ENCODE results near the gene MYO3B.
"Not testable (repeated sequence)": the region's sequence is repeated elsewhere in the genome, so short reads cannot be mapped to it uniquely, and the experiment has no call there.

The MYO3B gene

DNA sequence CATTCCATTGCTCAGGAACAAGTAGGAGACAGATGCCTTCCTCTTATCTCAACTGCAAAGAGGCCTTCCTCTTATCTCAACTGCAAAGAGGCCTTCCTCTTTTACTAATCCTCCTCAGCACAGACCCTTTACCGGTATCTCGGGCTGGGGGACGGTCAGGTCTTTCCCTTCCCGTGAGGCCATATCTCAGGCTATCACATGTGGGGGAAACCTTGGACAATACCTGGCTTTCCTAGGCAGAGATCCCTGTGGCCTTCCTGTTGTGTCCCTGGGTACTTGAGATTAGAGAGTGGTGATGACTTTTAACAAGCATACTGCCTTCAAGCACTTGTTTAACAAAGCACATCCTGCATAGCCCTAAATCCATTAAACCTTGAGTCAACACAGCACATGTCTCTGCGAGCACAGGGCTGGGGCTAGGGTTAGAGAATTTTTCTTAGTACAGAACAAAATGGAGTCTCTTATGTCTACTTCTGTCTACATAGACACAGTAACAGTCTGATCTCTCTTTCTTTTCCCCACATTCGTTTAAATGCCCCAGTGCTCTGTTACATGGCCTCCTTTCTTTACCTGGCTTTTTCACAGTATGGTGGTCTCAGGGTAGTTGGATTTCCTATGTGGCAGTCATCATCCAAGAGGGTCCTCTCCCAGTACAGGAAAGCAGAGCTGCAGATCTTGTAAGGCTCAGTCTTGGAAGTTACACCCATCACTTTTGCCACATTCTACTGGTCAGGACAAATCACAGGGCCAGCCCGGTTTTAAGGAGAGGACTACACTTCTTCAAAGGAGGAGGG is 86.0 kb downstream of the MYO3B start:
- CTCF ChIA-PET, result interaction anchor here (1.2 kb wide), 1 partner anchor 98 kb away, joined by 3 read pairs; no protein-coding TSS in a partner anchor
- H3K27ac ChIP-seq (ENCODE audit: extremely low read depth, low read depth, low read length), result not testable (repeated sequence)

GRCh38 chr2:170264522-170264860 is 86.5 kb downstream of the MYO3B start:
- Histone ChIP-seq H3K4me1 (ENCODE audit: control insufficient read depth, insufficient read depth, low read length) (no peaks in the 10 kb centered on the region), H3K9me3 (ENCODE audit: control insufficient read depth, insufficient read depth, low read depth, low read length) (no peaks in the 10 kb centered on the region), H3K27ac (ENCODE audit: extremely low read depth, low read depth, low read length) (no peak overlapping the region), H3K4me3 (ENCODE audit: low read depth, low read length) (no peak overlapping the region), H3K36me3 (ENCODE audit: control insufficient read depth in 2 of 2, insufficient read depth in 1 of 2, low read length in 2 of 2) (no peaks in the 10 kb centered on the region)
- 0 out of 2 replicates have a peak, but pooled peaks have one; percentile 43 for TF ChIP-seq ZNF664 (tag by site-specific recombination; IDR thresholded peaks at IDR 0.05)
- no peak for TF ChIP-seq ZNF157 (tag by site-specific recombination; IDR thresholded peaks at IDR 0.05)
- POLR2A ChIA-PET, result no interaction called here
- CTCF ChIA-PET, result interaction anchor here (1.2 kb wide), 1 partner anchor 98 kb away, joined by 3 read pairs; no protein-coding TSS in a partner anchor

More for the DNA sequence above, 86.0 kb downstream of the MYO3B start:
- H3K36me3 ChIP-seq (ENCODE audit: control insufficient read depth in 2 of 2, insufficient read depth in 1 of 2, low read length in 2 of 2); H3K4me3 ChIP-seq (ENCODE audit: low read depth, low read length); POLR2A ChIA-PET; H3K9me3 ChIP-seq (ENCODE audit: control insufficient read depth, insufficient read depth, low read depth, low read length); H3K4me1 ChIP-seq (ENCODE audit: control insufficient read depth, insufficient read depth, low read length): not testable (repeated sequence)
- 0 out of 2 replicates have a peak, but pooled peaks have one; percentile 7 for TF ChIP-seq FEZF1 (tag by site-specific recombination; IDR thresholded peaks at IDR 0.05)

DNA sequence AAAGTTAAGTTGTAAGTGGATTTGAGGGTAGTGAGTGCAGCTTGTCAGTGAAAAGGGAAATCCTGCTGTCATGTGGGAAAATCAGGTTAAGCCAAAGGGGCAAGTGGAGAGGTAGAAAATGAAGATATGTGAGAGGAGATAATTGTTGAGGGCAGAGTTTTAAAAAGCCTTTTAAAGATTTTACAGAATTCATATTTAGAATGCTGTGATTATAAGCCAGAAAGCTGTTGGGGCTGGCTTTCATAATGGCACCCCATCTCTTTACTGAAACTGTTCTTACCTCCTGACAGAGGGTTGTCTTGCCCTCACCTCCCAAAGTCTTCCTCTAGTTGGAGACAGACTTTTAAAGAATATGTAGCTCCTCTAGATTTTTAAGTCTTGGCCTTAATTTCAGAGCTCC is 86.9 kb downstream of the MYO3B start:
- no peak for TF ChIP-seq ZNF837 (tag by site-specific recombination; IDR thresholded peaks at IDR 0.05)
- no peak for TF ChIP-seq ZNF514 (tag by site-specific recombination; IDR thresholded peaks at IDR 0.05)
- TF ChIP-seq, protein P1, sequence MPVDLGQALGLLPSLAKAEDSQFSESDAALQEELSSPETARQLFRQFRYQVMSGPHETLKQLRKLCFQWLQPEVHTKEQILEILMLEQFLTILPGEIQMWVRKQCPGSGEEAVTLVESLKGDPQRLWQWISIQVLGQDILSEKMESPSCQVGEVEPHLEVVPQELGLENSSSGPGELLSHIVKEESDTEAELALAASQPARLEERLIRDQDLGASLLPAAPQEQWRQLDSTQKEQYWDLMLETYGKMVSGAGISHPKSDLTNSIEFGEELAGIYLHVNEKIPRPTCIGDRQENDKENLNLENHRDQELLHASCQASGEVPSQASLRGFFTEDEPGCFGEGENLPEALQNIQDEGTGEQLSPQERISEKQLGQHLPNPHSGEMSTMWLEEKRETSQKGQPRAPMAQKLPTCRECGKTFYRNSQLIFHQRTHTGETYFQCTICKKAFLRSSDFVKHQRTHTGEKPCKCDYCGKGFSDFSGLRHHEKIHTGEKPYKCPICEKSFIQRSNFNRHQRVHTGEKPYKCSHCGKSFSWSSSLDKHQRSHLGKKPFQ (tag by site-specific recombination; IDR thresholded peaks at IDR 0.05), result no peak
- TF ChIP-seq ZNF571 (tag by site-specific recombination; IDR thresholded peaks at IDR 0.05), result no peak
- no peaks in the 10 kb centered on the region for H3K9me3 ChIP-seq (ENCODE audit: control insufficient read depth, insufficient read depth, low read depth, low read length)
- no peak overlapping the region for H3K27ac ChIP-seq (ENCODE audit: extremely low read depth, low read depth, low read length)
- no peaks in the 10 kb centered on the region for H3K4me1 ChIP-seq (ENCODE audit: control insufficient read depth, insufficient read depth, low read length)
- ChIA-PET CTCF (interaction anchor here (0.6 to 1.2 kb wide), 2 partner anchors 13 to 97 kb away, joined by 3 read pairs; no protein-coding TSS in a partner anchor), POLR2A (no interaction called here)
- H3K4me3 ChIP-seq (ENCODE audit: low read depth, low read length), result no peak overlapping the region
- H3K36me3 ChIP-seq (ENCODE audit: control insufficient read depth in 2 of 2, insufficient read depth in 1 of 2, low read length in 2 of 2), result no peaks in the 10 kb centered on the region

DNA sequence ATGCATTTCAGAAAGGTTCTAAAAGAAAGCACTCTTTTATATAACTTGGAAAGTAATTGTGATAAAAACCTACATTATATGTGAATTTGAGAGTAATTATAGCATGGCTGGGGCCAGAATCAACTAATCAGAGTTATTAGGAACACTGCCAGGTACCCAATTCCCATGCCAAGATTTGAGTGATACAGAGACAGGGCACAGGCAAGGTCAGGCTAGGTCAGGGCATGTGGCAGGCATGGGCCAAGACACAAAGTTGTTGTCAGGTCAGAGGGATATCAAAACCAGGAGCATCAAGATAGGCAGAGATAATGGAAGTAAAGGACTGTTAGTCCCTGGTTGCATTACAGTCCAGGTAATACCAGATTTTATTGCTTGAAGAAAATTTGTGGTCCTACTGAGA is 87.4 kb downstream of the MYO3B start:
- ChIA-PET CTCF (interaction anchor here (0.5 to 1.2 kb wide), 3 partner anchors 13 to 97 kb away, joined by 3 read pairs; no protein-coding TSS in a partner anchor), POLR2A (no interaction called here)
- no peaks in the 10 kb centered on the region for H3K4me1 ChIP-seq (ENCODE audit: control insufficient read depth, insufficient read depth, low read length)
- H3K9me3 ChIP-seq (ENCODE audit: control insufficient read depth, insufficient read depth, low read depth, low read length), result no peaks in the 10 kb centered on the region
- H3K27ac ChIP-seq (ENCODE audit: extremely low read depth, low read depth, low read length), result no peak overlapping the region
- TF ChIP-seq YY1 (tag by site-specific recombination; IDR thresholded peaks at IDR 0.05) (no peak), ZNF214 (tag by site-specific recombination; IDR thresholded peaks at IDR 0.05; ENCODE audit: borderline replicate concordance) (no peak), ZNF133 (tag by site-specific recombination; IDR thresholded peaks at IDR 0.05) (no peak), ZNF211 (tag by site-specific recombination; IDR thresholded peaks at IDR 0.05; ENCODE audit: low read depth) (no peak), ZNF23 (tag by site-specific recombination; IDR thresholded peaks at IDR 0.05; ENCODE audit: borderline replicate concordance) (no peak), ZNF140 (tag by site-specific recombination; IDR thresholded peaks at IDR 0.05) (no peak), ZFP41 (tag by site-specific recombination; IDR thresholded peaks at IDR 0.05; ENCODE audit: borderline replicate concordance) (no peak), KLF10 (tag by site-specific recombination; IDR thresholded peaks at IDR 0.05) (no peak), ZFP3 (tag by site-specific recombination; IDR thresholded peaks at IDR 0.05; ENCODE audit: low read depth) (no peak), ZNF837 (tag by site-specific recombination; IDR thresholded peaks at IDR 0.05) (no peak), ZNF350 (tag by site-specific recombination; IDR thresholded peaks at IDR 0.05) (no peak)
- TF ChIP-seq, protein P2, sequence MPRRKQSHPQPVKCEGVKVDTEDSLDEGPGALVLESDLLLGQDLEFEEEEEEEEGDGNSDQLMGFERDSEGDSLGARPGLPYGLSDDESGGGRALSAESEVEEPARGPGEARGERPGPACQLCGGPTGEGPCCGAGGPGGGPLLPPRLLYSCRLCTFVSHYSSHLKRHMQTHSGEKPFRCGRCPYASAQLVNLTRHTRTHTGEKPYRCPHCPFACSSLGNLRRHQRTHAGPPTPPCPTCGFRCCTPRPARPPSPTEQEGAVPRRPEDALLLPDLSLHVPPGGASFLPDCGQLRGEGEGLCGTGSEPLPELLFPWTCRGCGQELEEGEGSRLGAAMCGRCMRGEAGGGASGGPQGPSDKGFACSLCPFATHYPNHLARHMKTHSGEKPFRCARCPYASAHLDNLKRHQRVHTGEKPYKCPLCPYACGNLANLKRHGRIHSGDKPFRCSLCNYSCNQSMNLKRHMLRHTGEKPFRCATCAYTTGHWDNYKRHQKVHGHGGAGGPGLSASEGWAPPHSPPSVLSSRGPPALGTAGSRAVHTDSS (tag by site-specific recombination; IDR thresholded peaks at IDR 0.05), result no peak
- TF ChIP-seq, protein P3, sequence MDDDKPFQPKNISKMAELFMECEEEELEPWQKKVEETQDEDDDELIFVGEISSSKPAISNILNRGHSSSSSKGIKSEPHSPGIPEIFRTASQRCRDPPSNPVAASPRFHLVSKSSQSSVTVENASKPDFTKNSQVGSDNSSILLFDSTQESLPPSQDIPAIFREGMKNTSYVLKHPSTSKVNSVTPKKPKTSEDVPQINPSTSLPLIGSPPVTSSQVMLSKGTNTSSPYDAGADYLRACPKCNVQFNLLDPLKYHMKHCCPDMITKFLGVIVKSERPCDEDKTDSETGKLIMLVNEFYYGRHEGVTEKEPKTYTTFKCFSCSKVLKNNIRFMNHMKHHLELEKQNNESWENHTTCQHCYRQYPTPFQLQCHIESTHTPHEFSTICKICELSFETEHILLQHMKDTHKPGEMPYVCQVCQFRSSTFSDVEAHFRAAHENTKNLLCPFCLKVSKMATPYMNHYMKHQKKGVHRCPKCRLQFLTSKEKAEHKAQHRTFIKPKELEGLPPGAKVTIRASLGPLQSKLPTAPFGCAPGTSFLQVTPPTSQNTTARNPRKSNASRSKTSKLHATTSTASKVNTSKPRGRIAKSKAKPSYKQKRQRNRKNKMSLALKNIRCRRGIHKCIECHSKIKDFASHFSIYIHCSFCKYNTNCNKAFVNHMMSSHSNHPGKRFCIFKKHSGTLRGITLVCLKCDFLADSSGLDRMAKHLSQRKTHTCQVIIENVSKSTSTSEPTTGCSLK (tag by site-specific recombination; IDR thresholded peaks at IDR 0.05), result no peak
- no peak overlapping the region for H3K4me3 ChIP-seq (ENCODE audit: low read depth, low read length)
- no peaks in the 10 kb centered on the region for H3K36me3 ChIP-seq (ENCODE audit: control insufficient read depth in 2 of 2, insufficient read depth in 1 of 2, low read length in 2 of 2)

Data from HEK293 (cell line).